ENCODE results near the gene TRIM65.

Gene TRIM65

DNA sequence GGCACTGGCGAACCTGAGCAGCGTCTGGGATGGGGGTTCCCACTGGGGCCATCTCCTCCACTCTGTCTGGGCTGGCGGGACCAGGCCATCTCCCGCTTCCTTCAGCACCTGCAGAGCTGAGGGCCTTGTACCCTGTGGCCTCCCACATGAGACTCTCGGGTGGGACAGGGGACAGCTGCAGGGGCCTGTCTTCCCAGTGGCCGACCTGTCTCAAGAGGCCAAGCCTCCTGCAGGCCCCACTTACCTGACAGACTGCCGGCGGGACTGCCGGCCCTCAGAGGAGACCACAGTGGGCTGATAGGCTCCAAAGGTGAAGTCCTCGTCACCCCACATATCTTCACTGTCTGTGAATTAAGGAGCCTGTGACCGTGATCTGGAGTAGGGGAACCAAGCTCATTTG lies 28.4 kb upstream of the TRIM65 start:
- TF ChIP-seq, protein P1, sequence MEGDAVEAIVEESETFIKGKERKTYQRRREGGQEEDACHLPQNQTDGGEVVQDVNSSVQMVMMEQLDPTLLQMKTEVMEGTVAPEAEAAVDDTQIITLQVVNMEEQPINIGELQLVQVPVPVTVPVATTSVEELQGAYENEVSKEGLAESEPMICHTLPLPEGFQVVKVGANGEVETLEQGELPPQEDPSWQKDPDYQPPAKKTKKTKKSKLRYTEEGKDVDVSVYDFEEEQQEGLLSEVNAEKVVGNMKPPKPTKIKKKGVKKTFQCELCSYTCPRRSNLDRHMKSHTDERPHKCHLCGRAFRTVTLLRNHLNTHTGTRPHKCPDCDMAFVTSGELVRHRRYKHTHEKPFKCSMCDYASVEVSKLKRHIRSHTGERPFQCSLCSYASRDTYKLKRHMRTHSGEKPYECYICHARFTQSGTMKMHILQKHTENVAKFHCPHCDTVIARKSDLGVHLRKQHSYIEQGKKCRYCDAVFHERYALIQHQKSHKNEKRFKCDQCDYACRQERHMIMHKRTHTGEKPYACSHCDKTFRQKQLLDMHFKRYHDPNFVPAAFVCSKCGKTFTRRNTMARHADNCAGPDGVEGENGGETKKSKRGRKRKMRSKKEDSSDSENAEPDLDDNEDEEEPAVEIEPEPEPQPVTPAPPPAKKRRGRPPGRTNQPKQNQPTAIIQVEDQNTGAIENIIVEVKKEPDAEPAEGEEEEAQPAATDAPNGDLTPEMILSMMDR (IDR thresholded peaks at IDR 0.05; ENCODE audit: extremely low read depth, missing control alignments): no peak
- no peak for DNase-seq (ENCODE audit: low spot score)

DNA sequence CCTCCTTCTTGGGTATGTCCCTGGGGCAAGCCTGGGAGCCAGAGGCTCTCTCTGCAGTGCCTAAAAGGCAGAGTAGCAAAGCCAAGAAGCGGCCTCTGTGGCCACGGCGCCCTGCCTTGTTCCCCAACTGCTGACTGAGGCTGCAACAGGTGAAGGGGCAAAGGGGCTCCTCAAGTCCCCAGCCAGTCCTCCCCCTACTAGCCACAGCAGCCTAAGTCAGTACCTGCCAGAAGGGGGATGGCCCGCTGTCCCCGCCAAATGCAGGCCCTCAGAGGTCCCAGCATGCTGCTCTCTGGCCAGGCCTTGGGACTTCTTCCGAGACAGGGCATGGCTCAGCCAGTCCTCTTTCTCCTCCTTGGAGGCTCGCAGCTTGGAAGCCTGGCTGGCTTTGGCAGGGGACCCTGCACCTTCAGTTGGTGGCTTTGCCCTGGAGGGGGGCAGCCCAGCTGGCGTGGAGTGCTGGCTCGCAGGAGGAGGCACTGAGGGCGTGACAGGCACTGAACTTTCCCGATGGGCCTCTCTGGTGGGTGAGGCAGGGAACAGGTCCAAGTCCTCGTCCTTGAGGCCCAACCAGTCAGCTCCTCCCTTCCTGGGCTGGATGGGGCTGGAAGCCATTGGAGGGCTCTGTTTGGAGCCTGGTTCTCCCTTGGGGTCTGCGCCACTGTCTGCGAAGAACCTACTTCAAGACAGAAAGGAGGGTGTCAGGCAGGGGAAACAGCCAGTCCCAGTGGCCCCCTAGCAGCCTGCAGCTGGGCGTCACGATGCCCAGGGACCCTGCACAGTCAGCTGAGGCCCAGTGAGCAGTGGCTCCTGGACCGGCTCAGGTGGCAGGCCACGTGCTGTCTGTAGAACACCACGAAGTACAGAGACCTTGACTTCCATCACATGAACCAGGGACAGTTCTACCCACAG lies 26.5 kb upstream of the TRIM65 start:
- TF ChIP-seq, protein P1 (IDR thresholded peaks at IDR 0.05; ENCODE audit: extremely low read depth, missing control alignments): no peak
- DNase-seq (ENCODE audit: low spot score): no peak

DNA sequence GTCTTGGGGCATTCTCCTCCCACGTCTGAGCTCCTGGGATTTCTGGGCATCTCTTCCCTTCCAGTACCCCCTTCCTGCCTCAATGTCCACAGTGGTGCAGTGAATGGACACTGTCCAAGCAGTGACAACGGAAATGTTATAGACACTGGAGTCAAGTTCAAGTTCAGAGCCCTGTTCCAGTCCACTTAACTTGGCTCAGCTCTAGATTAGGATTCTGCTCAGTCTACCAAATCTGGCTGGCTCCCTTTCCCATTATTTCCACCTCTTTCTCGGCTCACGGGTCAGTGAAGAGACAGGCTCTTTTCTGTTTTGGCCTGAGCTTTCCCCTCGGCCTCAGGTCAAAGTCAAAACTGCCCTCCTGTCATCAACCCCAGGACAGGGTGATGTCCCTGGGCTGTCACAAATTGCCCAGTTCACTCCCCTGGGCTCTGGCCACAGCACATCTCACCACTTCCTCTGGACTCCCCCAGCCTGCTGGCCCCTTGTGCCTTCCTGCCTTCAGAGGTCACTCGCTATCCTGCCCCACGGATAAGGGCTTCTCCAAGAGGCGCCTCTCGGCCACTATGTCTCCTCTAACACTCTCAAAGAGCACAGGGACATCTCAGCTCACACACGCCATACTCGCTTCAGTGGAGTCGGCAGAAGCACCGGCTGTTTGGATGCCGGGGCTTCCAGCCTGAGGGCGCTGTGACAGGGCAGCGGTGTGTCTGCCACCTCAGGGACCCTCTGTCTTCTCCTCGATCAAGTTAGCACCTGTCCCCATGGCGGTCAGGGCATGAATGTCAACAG lies 25.6 kb upstream of the TRIM65 start:
- TF ChIP-seq, protein P1 (IDR thresholded peaks at IDR 0.05; ENCODE audit: extremely low read depth, missing control alignments): no peak
- no peak for DNase-seq (ENCODE audit: low spot score)

DNA sequence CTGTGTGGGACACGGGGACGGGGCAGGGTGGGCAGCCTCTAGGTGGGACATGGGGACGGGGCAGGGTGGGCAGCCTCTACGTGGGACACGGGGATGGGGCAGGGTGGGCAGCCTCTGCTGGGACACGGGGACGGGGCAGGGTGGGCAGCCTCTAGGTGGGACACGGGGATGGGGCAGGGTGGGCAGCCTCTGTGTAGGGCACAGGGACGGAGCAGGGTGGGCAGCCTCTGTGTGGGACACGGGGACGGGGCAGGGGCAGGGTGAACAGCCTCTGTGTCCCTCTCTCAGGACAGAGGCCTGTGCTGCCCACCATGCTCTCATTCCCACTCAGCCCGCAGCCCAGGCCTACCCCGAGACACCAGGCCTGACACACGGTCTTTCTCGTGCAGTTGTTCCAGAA lies 24.8 kb upstream of the TRIM65 start:
- DNase-seq (ENCODE audit: low spot score): no peak
- TF ChIP-seq, protein P1 (IDR thresholded peaks at IDR 0.05; ENCODE audit: extremely low read depth, missing control alignments): no peak

DNA sequence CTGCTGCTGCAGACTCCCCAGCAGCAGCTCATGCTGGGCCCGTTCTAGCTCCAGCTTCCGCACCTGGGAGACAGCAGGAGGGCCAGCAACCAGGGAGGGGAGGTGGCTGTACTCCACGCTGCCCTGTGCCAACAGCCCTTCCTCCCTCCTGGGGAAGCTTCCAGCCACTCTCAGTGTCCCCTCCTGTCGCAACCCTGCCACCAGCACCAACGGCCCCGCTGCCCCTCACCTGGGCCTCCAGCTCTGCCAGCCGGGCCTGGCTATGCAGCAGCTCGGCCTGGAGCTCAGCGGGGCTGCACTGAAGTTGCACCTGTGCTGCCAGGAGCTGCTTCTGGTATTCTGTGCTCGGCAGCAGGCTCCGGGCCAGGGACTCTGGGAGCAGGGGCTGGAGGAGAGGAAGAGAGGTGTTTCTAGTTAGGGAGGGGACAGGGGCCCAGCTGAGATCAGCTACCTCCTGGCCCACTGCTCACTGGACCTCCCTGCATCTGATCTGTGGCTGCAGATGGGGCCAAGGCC lies 23.4 kb upstream of the TRIM65 start:
- TF ChIP-seq, protein P1 (IDR thresholded peaks at IDR 0.05; ENCODE audit: extremely low read depth, missing control alignments): no peak
- no peak for DNase-seq (ENCODE audit: low spot score)

DNA sequence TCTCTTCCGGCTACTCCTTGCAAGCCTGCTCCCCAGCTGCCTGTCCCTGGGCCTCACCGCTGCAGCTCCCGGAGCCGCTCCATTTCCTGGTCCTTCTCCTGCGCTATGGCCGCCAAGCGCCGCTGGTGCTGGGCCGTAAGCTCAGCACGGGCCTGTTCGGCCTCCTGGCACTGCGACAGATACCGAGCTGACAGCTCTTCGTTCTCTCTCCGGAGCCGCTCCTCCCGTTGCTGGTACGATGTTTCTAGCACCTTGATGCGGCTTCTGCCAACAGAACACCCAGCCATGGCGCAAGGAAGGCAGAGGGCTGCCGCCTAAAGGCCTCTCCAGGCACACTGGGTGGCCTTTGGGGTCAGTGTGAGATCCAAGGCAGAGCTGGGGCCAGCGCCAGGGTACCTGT lies 22.9 kb upstream of the TRIM65 start:
- TF ChIP-seq, protein P1 (IDR thresholded peaks at IDR 0.05; ENCODE audit: extremely low read depth, missing control alignments): no peak
- no peak for DNase-seq (ENCODE audit: low spot score)

All from GM20000 (cell line).